Breast epithelium (tissue), 3 donors: Measurements from ENCODE around the gene RHBDL2.
A peak's percentile ranks its signal among the peaks of the same experiment; 100 is the strongest.

Experiments
- POLR2AphosphoS5 ChIP-seq, 3 donors: sonication (generic); formaldehyde crosslinking; IDR thresholded peaks; one replicate each; pipeline ENCODE4 v1.6.1; 2017; ENCODE audit warnings: antibody characterized with exemption in 3 of 3
- TF ChIP-seq, protein P1 (sequence below), 3 donors: fragments of 450-650 bp; IDR thresholded peaks; one replicate each; pipeline ENCODE4 v1.5.1; 2016 to 2017; ENCODE audit warnings: antibody characterized with exemption in 3 of 3, mild to moderate bottlenecking in 3 of 3, moderate library complexity in 3 of 3

DNA sequence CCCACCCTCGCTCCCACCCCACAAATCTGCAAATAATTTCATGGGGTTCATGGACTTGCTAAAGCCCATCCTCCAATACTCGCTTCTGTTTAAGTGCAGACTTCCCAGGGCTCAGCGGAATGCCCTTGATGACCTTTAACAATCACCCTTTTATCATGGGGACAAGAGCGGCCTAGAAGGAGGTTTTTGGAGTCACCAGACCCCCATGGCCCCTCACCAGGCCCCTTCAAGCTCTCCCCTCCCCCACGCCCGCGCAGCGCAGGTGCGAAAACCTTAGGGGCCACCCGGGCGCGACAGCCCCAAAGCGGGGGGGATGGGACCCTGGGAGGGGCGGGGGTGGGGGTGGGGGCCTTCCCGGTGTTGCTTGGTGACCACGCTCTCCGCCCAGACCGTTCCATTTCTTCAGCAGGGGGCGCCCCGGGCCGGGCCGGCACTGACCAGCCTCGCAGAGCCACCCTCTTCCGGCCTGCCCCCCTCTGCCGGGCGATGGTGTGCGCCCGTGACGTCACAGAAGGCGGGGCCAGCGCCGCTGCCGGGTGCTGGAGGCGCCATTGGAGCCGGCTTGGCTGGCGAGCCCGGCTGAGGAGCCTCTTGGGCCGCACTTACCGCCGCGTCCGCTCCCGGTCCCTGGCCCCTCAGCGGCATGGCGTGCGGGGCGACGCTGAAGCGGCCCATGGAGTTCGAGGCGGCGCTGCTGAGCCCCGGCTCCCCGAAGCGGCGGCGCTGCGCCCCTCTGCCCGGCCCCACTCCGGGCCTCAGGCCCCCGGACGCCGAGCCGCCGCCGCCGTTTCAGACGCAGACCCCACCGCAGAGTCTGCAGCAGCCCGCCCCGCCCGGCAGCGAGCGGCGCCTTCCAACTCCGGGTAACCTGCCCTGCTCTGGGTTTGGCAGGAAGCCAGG lies 49.4 kb upstream of the RHBDL2 start, which contains the start of gene AKIRIN1:
- peak; percentile 73 to 90 (median 82) for TF ChIP-seq POLR2AphosphoS5 (IDR thresholded peaks at IDR 0.05)
- TF ChIP-seq, protein P1, sequence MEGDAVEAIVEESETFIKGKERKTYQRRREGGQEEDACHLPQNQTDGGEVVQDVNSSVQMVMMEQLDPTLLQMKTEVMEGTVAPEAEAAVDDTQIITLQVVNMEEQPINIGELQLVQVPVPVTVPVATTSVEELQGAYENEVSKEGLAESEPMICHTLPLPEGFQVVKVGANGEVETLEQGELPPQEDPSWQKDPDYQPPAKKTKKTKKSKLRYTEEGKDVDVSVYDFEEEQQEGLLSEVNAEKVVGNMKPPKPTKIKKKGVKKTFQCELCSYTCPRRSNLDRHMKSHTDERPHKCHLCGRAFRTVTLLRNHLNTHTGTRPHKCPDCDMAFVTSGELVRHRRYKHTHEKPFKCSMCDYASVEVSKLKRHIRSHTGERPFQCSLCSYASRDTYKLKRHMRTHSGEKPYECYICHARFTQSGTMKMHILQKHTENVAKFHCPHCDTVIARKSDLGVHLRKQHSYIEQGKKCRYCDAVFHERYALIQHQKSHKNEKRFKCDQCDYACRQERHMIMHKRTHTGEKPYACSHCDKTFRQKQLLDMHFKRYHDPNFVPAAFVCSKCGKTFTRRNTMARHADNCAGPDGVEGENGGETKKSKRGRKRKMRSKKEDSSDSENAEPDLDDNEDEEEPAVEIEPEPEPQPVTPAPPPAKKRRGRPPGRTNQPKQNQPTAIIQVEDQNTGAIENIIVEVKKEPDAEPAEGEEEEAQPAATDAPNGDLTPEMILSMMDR (IDR thresholded peaks at IDR 0.05), result peak in 1 of 3 donors; percentile 14
